ENCODE measurements around the gene WDR55. TPM values are rescaled to one million over a fixed set of nuclear protein-coding genes. Genes with fewer than 3 reads are reported as not detected.

WDR55 gene
- total and polyA plus RNA-seq, 2 of the 13 experiments (the other 11 are each of a cell fraction or from before 2014, with no cell fraction given): 17.7 to 18.2 TPM

GRCh38 chr5:140639148-140639981, 25.3 kb upstream of the WDR55 start, which contains the start of gene TMCO6 (continued):
- TF ChIP-seq ATF6 (CRISPR knock-in tag; conservative IDR thresholded peaks at IDR 0.05) (0 out of 2 replicates have a peak, but pooled peaks have one; percentile 34), ZNF710 (CRISPR knock-in tag; IDR thresholded peaks at IDR 0.05; ENCODE audit: borderline replicate concordance) (peak; percentile 67; the same call in 1 of the 2 replicates), POLR2AphosphoS2 (IDR thresholded peaks at IDR 0.05; ENCODE audit: low read depth, low read length) (no peak), IRF9 (CRISPR knock-in tag; IDR thresholded peaks at IDR 0.05; ENCODE audit: borderline replicate concordance) (peak; percentile 87), TBX3 (IDR thresholded peaks at IDR 0.05; ENCODE audit: borderline replicate concordance) (peak; percentile 40; the same call in 1 of the 2 replicates), ZZZ3 (CRISPR knock-in tag; IDR thresholded peaks at IDR 0.05; ENCODE audit: borderline replicate concordance) (peak; percentile 36; the same call in 1 of the 2 replicates), RFX5 (IDR thresholded peaks at IDR 0.05; ENCODE audit: low read depth, low read length) (no peak), ATF1 (CRISPR knock-in tag; IDR thresholded peaks at IDR 0.05) (0 out of 2 replicates have a peak, but pooled peaks have one; percentile 19), ZNF543 (CRISPR knock-in tag; IDR thresholded peaks at IDR 0.05) (peak; percentile 87; the same call in 1 of the 2 replicates), HNF1B (CRISPR knock-in tag; IDR thresholded peaks at IDR 0.05) (peak; percentile 89), ZNF44 (CRISPR knock-in tag; IDR thresholded peaks at IDR 0.05) (no peak), MBD4 (IDR thresholded peaks at IDR 0.05; ENCODE audit: borderline replicate concordance, low read length) (no peak), ZNF264 (CRISPR knock-in tag; IDR thresholded peaks at IDR 0.05) (no peak), SSRP1 (CRISPR knock-in tag; IDR thresholded peaks at IDR 0.05) (no peak), ZNF383 (CRISPR knock-in tag; IDR thresholded peaks at IDR 0.05; ENCODE audit: borderline replicate concordance) (peak; percentile 97; the same call in 1 of the 2 replicates), ZNF343 (CRISPR knock-in tag; IDR thresholded peaks at IDR 0.05) (peak; percentile 40; the same call in 1 of the 2 replicates), ZNF644 (CRISPR knock-in tag; IDR thresholded peaks at IDR 0.05; ENCODE audit: low read depth) (no peak)
- TF ChIP-seq, protein P1, sequence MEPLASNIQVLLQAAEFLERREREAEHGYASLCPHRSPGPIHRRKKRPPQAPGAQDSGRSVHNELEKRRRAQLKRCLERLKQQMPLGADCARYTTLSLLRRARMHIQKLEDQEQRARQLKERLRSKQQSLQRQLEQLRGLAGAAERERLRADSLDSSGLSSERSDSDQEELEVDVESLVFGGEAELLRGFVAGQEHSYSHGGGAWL (CRISPR knock-in tag; IDR thresholded peaks at IDR 0.05): peak; percentile 85; the same call in 1 of the 2 replicates
- TF ChIP-seq, protein P2, sequence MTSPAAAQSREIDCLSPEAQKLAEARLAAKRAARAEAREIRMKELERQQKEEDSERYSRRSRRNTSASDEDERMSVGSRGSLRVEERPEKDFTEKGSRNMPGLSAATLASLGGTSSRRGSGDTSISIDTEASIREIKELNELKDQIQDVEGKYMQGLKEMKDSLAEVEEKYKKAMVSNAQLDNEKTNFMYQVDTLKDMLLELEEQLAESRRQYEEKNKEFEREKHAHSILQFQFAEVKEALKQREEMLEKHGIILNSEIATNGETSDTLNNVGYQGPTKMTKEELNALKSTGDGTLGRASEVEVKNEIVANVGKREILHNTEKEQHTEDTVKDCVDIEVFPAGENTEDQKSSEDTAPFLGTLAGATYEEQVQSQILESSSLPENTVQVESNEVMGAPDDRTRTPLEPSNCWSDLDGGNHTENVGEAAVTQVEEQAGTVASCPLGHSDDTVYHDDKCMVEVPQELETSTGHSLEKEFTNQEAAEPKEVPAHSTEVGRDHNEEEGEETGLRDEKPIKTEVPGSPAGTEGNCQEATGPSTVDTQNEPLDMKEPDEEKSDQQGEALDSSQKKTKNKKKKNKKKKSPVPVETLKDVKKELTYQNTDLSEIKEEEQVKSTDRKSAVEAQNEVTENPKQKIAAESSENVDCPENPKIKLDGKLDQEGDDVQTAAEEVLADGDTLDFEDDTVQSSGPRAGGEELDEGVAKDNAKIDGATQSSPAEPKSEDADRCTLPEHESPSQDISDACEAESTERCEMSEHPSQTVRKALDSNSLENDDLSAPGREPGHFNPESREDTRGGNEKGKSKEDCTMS (CRISPR knock-in tag; conservative IDR thresholded peaks at IDR 0.05): no peak

Data from HepG2 (cell line).